ENCODE results near the gene HSF4.

The HSF4 gene

GRCh38 chr16:67194260-67194659 lies 29.7 kb downstream of the HSF4 start:
- H3K27me3 ChIP-seq (ENCODE audit: control insufficient read depth, insufficient read depth, low read length) = no peaks in the 10 kb centered on the region
- H3K27ac ChIP-seq = no peak overlapping the region
- no peaks in the 10 kb centered on the region for H3K9me3 ChIP-seq (ENCODE audit: control insufficient read depth, low read length)
- no peak overlapping the region for H3K4me2 ChIP-seq (ENCODE audit: low read length)
- peaks cover 18% of the 10 kb centered on the region for H3K4me1 ChIP-seq
- no peaks in the 10 kb centered on the region for H3K36me3 ChIP-seq (ENCODE audit: control insufficient read depth, insufficient read depth, low read length)
- H2AFZ ChIP-seq = no peak overlapping the region
- peaks cover 10% of the 10 kb centered on the region for H3K79me2 ChIP-seq
- TF ChIP-seq CTCF (IDR thresholded peaks at IDR 0.05) = no peak
- no peak overlapping the region for H3K9ac ChIP-seq
- no peak overlapping the region for H3K4me3 ChIP-seq (ENCODE audit: low read depth, low read length)

GRCh38 chr16:67195676-67196075 lies 31.1 kb downstream of the HSF4 start:
- Histone ChIP-seq H3K79me2 (peaks cover 10% of the 10 kb centered on the region), H2AFZ (no peak overlapping the region), H3K9ac (no peak overlapping the region), H3K36me3 (ENCODE audit: control insufficient read depth, insufficient read depth, low read length) (no peaks in the 10 kb centered on the region), H3K27ac (no peak overlapping the region), H3K4me2 (ENCODE audit: low read length) (no peak overlapping the region), H3K9me3 (ENCODE audit: control insufficient read depth, low read length) (no peaks in the 10 kb centered on the region), H3K27me3 (ENCODE audit: control insufficient read depth, insufficient read depth, low read length) (no peaks in the 10 kb centered on the region), H3K4me3 (ENCODE audit: low read depth, low read length) (no peak overlapping the region), H3K4me1 (peaks cover 22% of the 10 kb centered on the region)
- TF ChIP-seq CTCF (IDR thresholded peaks at IDR 0.05) = no peak

GRCh38 chr16:67196881-67197280 lies 32.3 kb downstream of the HSF4 start:
- H3K36me3 ChIP-seq (ENCODE audit: control insufficient read depth, insufficient read depth, low read length) = no peaks in the 10 kb centered on the region
- TF ChIP-seq CTCF (IDR thresholded peaks at IDR 0.05) = no peak
- no peaks in the 10 kb centered on the region for H3K27me3 ChIP-seq (ENCODE audit: control insufficient read depth, insufficient read depth, low read length)
- H3K9ac ChIP-seq = no peak overlapping the region
- H2AFZ ChIP-seq = no peak overlapping the region
- no peak overlapping the region for H3K27ac ChIP-seq
- peaks cover 22% of the 10 kb centered on the region for H3K4me1 ChIP-seq
- no peak overlapping the region for H3K4me3 ChIP-seq (ENCODE audit: low read depth, low read length)
- no peaks in the 10 kb centered on the region for H3K9me3 ChIP-seq (ENCODE audit: control insufficient read depth, low read length)
- peaks cover 10% of the 10 kb centered on the region for H3K79me2 ChIP-seq
- no peak overlapping the region for H3K4me2 ChIP-seq (ENCODE audit: low read length)

GRCh38 chr16:67197704-67198103 lies 33.2 kb downstream of the HSF4 start:
- Histone ChIP-seq H3K4me2 (ENCODE audit: low read length) (no peak overlapping the region), H2AFZ (no peak overlapping the region), H3K27me3 (ENCODE audit: control insufficient read depth, insufficient read depth, low read length) (no peaks in the 10 kb centered on the region), H3K9me3 (ENCODE audit: control insufficient read depth, low read length) (no peaks in the 10 kb centered on the region), H3K4me1 (peaks cover 22% of the 10 kb centered on the region), H3K4me3 (ENCODE audit: low read depth, low read length) (no peak overlapping the region), H3K79me2 (peaks cover 5% of the 10 kb centered on the region), H3K27ac (peak overlapping the region; percentile 76), H3K36me3 (ENCODE audit: control insufficient read depth, insufficient read depth, low read length) (no peaks in the 10 kb centered on the region), H3K9ac (no peak overlapping the region)
- no peak for TF ChIP-seq CTCF (IDR thresholded peaks at IDR 0.05)

- peak overlapping the region; percentile 72 for H2AFZ ChIP-seq
- no peaks in the 10 kb centered on the region for H3K36me3 ChIP-seq (ENCODE audit: control insufficient read depth, insufficient read depth, low read length)
- no peak overlapping the region for H3K9ac ChIP-seq
- H3K4me2 ChIP-seq (ENCODE audit: low read length) = no peak overlapping the region
- peaks cover 22% of the 10 kb centered on the region for H3K4me1 ChIP-seq
- TF ChIP-seq CTCF (IDR thresholded peaks at IDR 0.05) = peak; percentile 86
- H3K9me3 ChIP-seq (ENCODE audit: control insufficient read depth, low read length) = no peaks in the 10 kb centered on the region
- no peaks in the 10 kb centered on the region for H3K27me3 ChIP-seq (ENCODE audit: control insufficient read depth, insufficient read depth, low read length)
- H3K79me2 ChIP-seq = peaks cover 1% of the 10 kb centered on the region
- peak overlapping the region; percentile 76 for H3K27ac ChIP-seq
- no peak overlapping the region for H3K4me3 ChIP-seq (ENCODE audit: low read depth, low read length)
Observed at GRCh38 chr16:67198238-67198734, 33.7 kb downstream of the HSF4 start.

Measured in parathyroid adenoma (tissue), 2 donors.